Activated naive CD8-positive, alpha-beta T cell treated with anti-CD3 and anti-CD28 coated beads, Interleukin-2, amount 50 U/mL, for 16 hours (primary cell): ENCODE results near the gene ADSL.

ENCODE experiments used
- DNase-seq: peaks from one replicate; pipeline ENCODE4 v3.0.0-alpha.2; 2020; ENCODE audit warnings: low read depth, low spot score

Gene ADSL

GRCh38 chr22:40404251-40405177 lies 58.2 kb downstream of the ADSL start:
- no peak for DNase-seq

GRCh38 chr22:40405178-40406062 lies 59.1 kb downstream of the ADSL start:
- DNase-seq, result no peak

GRCh38 chr22:40406063-40406890 lies 60.0 kb downstream of the ADSL start:
- no peak for DNase-seq

GRCh38 chr22:40407021-40407761 lies 60.9 kb downstream of the ADSL start:
- no peak for DNase-seq

- DNase-seq, result no peak
These were observed 61.8 kb downstream of the ADSL start for GRCh38 chr22:40407831-40408717.

- no peak for DNase-seq
These were observed 62.7 kb downstream of the ADSL start for GRCh38 chr22:40408718-40409612.

GRCh38 chr22:40409613-40410113 lies 63.4 kb downstream of the ADSL start:
- DNase-seq, result no peak

GRCh38 chr22:40410272-40410671 lies 64.0 kb downstream of the ADSL start:
- DNase-seq, result no peak

- DNase-seq, result no peak
These were observed 64.6 kb downstream of the ADSL start for GRCh38 chr22:40410731-40411505.

GRCh38 chr22:40411506-40411861 lies 65.2 kb downstream of the ADSL start:
- DNase-seq, result no peak

- no peak for DNase-seq
These were observed 66.1 kb downstream of the ADSL start for GRCh38 chr22:40412441-40412840.

GRCh38 chr22:40413873-40414272 lies 67.6 kb downstream of the ADSL start:
- no peak for DNase-seq

GRCh38 chr22:40414311-40414710 lies 68.0 kb downstream of the ADSL start:
- no peak for DNase-seq

GRCh38 chr22:40414838-40415505 lies 68.7 kb downstream of the ADSL start:
- DNase-seq, result no peak

- DNase-seq, result no peak
These were observed 69.4 kb downstream of the ADSL start for GRCh38 chr22:40415531-40416266.

GRCh38 chr22:40416267-40416570 lies 69.9 kb downstream of the ADSL start:
- DNase-seq, result no peak

- DNase-seq, result no peak
These were observed 70.3 kb downstream of the ADSL start for GRCh38 chr22:40416636-40417035.
